ENCODE results near the gene APBB3.

GRCh38 chr5:140551872-140552271 lies 12.5 kb downstream of the APBB3 start:
- TF ChIP-seq POLR2A (IDR thresholded peaks at IDR 0.05; ENCODE audit: extremely low read depth, insufficient read length): no peak
- no peak for TF ChIP-seq CTCF (IDR thresholded peaks at IDR 0.05; ENCODE audit: low read depth, low read length)
- TF ChIP-seq MAX (IDR thresholded peaks at IDR 0.05; ENCODE audit: low read depth, low read length): no peak
